PC-9 (cell line): ENCODE data around the gene CYB561.

Source experiments
- EZH2 ChIP-seq: fragments of 200-600 bp; sonication (generic); IDR thresholded peaks from 2 replicates; pipeline ENCODE4 v1.8.0; 2017; ENCODE audit warnings: antibody characterized with exemption, low read depth
- TF ChIP-seq, protein P1 (sequence below): fragments of 200-600 bp; sonication (generic); conservative IDR thresholded peaks from 2 replicates; pipeline ENCODE4 v1.6.1; 2017; ENCODE audit warnings: mixed run types, antibody characterized with exemption, mild to moderate bottlenecking, moderate library complexity

DNA sequence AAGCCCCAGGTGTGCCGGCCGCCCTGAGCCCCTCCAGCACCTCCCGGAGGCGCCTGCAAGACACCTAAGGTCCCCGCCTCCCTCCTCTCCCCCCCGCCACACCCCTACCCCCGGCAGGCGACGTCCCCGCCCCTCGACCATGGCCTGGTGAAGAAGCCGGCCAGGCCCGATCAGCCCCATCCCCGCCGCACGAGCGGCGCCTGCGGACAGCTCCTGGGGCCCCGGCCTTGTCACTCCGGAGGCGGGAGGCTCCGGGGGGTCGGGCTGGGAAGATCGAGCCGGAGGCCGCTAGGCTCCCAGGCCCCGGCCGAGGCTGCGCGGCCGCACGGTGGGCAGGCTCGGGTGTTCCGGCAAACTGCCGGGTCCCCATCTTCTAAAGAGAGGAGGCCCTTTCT lies 30.4 kb upstream of the CYB561 start:
- TF ChIP-seq, protein P1, sequence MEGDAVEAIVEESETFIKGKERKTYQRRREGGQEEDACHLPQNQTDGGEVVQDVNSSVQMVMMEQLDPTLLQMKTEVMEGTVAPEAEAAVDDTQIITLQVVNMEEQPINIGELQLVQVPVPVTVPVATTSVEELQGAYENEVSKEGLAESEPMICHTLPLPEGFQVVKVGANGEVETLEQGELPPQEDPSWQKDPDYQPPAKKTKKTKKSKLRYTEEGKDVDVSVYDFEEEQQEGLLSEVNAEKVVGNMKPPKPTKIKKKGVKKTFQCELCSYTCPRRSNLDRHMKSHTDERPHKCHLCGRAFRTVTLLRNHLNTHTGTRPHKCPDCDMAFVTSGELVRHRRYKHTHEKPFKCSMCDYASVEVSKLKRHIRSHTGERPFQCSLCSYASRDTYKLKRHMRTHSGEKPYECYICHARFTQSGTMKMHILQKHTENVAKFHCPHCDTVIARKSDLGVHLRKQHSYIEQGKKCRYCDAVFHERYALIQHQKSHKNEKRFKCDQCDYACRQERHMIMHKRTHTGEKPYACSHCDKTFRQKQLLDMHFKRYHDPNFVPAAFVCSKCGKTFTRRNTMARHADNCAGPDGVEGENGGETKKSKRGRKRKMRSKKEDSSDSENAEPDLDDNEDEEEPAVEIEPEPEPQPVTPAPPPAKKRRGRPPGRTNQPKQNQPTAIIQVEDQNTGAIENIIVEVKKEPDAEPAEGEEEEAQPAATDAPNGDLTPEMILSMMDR = no peak
- TF ChIP-seq EZH2 = no peak
